Naive thymus-derived CD4-positive, alpha-beta T cell (primary cell): Measurements from ENCODE around the gene CCDC12. TPM values are rescaled to one million over a fixed set of nuclear protein-coding genes. Genes with fewer than 3 reads are reported as not detected.

Source experiments
- ATAC-seq: fragments of 150-1000 bp; cut with Tn5 transposase; 2 replicates; pipeline ENCODE4 v1.10.0; 2021; ENCODE audit warnings: mild to moderate bottlenecking, moderate library complexity
- CTCF ChIA-PET: fragments of 350-600 bp; sonication (Branson Sonifier 250); formaldehyde crosslinking; loops from one replicate; lab custom pipeline; 2021; ENCODE audit warnings: antibody characterized with exemption; lab: Charles Lee
- POLR2A ChIA-PET: fragments of 350-600 bp; sonication (Branson Sonifier 250); formaldehyde crosslinking; loops from one replicate; lab custom pipeline; 2021; ENCODE audit warnings: antibody characterized with exemption, inconsistent platforms; lab: Charles Lee
- DNase-seq, 9 donors: peaks; one replicate each; pipeline versions ENCODE4 v3.0.0 to v3.0.0-alpha.2; 2020 to 2022; ENCODE audit warnings: mixed read lengths in 1 of 9
- H3K27ac ChIP-seq: one replicate; pipeline ENCODE4 v1.7.0; 2013; ENCODE audit warnings: mild to moderate bottlenecking, low read depth, low read length, moderate library complexity
- H3K27me3 ChIP-seq, 2 donors: one replicate each; pipeline ENCODE4 v1.7.0; 2013; ENCODE audit warnings: low read length in 2 of 2, mild to moderate bottlenecking in 2 of 2, moderate library complexity in 2 of 2; ENCODE audit not compliant: control insufficient read depth in 2 of 2, insufficient read depth in 2 of 2
- H3K36me3 ChIP-seq, 3 experiments: 1 replicate in 2 of 3; 2 replicates in 1 of 3; pipeline ENCODE4 v1.7.0; 2013; ENCODE audit warnings: low read length in 3 of 3, mild to moderate bottlenecking in 3 of 3, moderate library complexity in 1 of 3; ENCODE audit not compliant: insufficient read depth in 3 of 3, control insufficient read depth in 2 of 3
- H3K4me1 ChIP-seq, 2 donors: one replicate each; pipeline ENCODE4 v1.7.0; 2013; ENCODE audit warnings: low read length in 2 of 2, mild to moderate bottlenecking in 2 of 2, moderate library complexity in 1 of 2; ENCODE audit not compliant: control insufficient read depth in 2 of 2, insufficient read depth in 2 of 2
- H3K4me3 ChIP-seq: 2 replicates; pipeline ENCODE4 v1.7.0; 2013; ENCODE audit warnings: mild to moderate bottlenecking, low read length
- H3K9me3 ChIP-seq, 3 experiments: 1 replicate in 2 of 3; 2 replicates in 1 of 3; pipeline ENCODE4 v1.7.0; 2013; ENCODE audit warnings: low read length in 3 of 3; ENCODE audit not compliant: control insufficient read depth in 2 of 3
- H3K27ac Mint-ChIP-seq, 9 donors: one replicate each; pipeline ENCODE4 v1.8.0; 2020 to 2022; ENCODE audit warnings: mixed read lengths in 9 of 9, mild to moderate bottlenecking in 8 of 9, moderate library complexity in 5 of 9, inconsistent platforms in 2 of 9
- H3K27me3 Mint-ChIP-seq, 5 donors: one replicate each; pipeline ENCODE4 v1.8.0; 2021 to 2022; ENCODE audit warnings: mixed read lengths in 5 of 5, mild to moderate bottlenecking in 1 of 5
- H3K36me3 Mint-ChIP-seq, 5 donors: one replicate each; pipeline ENCODE4 v1.8.0; 2020 to 2022; ENCODE audit warnings: mixed read lengths in 5 of 5, mild to moderate bottlenecking in 3 of 5, inconsistent platforms in 1 of 5
- H3K4me1 Mint-ChIP-seq, 7 donors: one replicate each; pipeline ENCODE4 v1.8.0; 2020 to 2022; ENCODE audit warnings: mixed read lengths in 7 of 7, mild to moderate bottlenecking in 3 of 7, inconsistent platforms in 1 of 7
- H3K4me3 Mint-ChIP-seq, 10 donors: one replicate each; pipeline ENCODE4 v1.8.0; 2020 to 2022; ENCODE audit warnings: mild to moderate bottlenecking in 10 of 10, mixed read lengths in 10 of 10, moderate library complexity in 6 of 10, inconsistent platforms in 2 of 10
- H3K9me3 Mint-ChIP-seq, 11 donors: one replicate each; pipeline ENCODE4 v1.8.0; 2020 to 2022; ENCODE audit warnings: mixed read lengths in 11 of 11, mild to moderate bottlenecking in 4 of 11, inconsistent platforms in 1 of 11, moderate library complexity in 1 of 11
- intact Hi-C, 2 donors: fragments of 100-400 bp; cut with micrococcal nuclease; formaldehyde crosslinking; loops; one replicate each; pipeline ENCODE4 v1.15.1; 2023
- polyA plus RNA-seq, 2 donors: library from polyadenylated mRNA; unstranded; fragments of 300-500 nt; fragmentation: Illumina TruSeq; gene quantifications; one replicate each; pipeline ENCODE4 v1.2.3, GENCODE V29; 2021
- total RNA-seq, 6 experiments: library from RNA in 5 of 6; stranded (reverse) in 5 of 6; gene quantifications; 1 replicate in 5 of 6; 2 replicates in 1 of 6; pipeline ENCODE4 v1.2.3 and lab custom pipeline; 2021 to 2026

The CCDC12 gene
- total and polyA plus RNA-seq, 7 experiments from 2014 or later, result 51.6 to 115 (median 60.2) TPM

GRCh38 chr3:46882377-46883053 lies 94.0 kb downstream of the CCDC12 start:
- Histone ChIP-seq H3K36me3 (no peaks in the 10 kb centered on the region), H3K4me3 (peak overlapping the region; percentile 39), H3K27ac (no peak overlapping the region), H3K27me3 (peaks cover 0 to 8% of the 10 kb centered on the region in 2 donors), H3K4me1 (no peaks in the 10 kb centered on the region), H3K9me3 (no peaks in the 10 kb centered on the region)
- peaks cover 0 to 2% (median 0%) of the 10 kb centered on the region in 11 donors for H3K9me3 Mint-ChIP-seq
- intact Hi-C loops, result no loop called here
- ATAC-seq (peak; percentile 41), DNase-seq (no peak)
- H3K27me3 Mint-ChIP-seq, result peaks cover 35 to 76% (median 42%) of the 10 kb centered on the region in 5 donors
- H3K4me3 Mint-ChIP-seq, result peak overlapping the region; percentile 66 to 79 (median 75)
- no peak overlapping the region for H3K27ac Mint-ChIP-seq
- ChIA-PET POLR2A (no interaction called here), CTCF (no interaction called here)
- H3K4me1 Mint-ChIP-seq, result peaks cover 0 to 15% (median 10%) of the 10 kb centered on the region in 7 donors
- peaks cover 0 to 6% (median 0%) of the 10 kb centered on the region in 5 donors for H3K36me3 Mint-ChIP-seq

GRCh38 chr3:46881596-46882376 lies 94.8 kb downstream of the CCDC12 start:
- H3K27me3 ChIP-seq, result peaks cover 0 to 8% of the 10 kb centered on the region in 2 donors
- H3K9me3 ChIP-seq, result no peaks in the 10 kb centered on the region
- ChIA-PET POLR2A (no interaction called here), CTCF (no interaction called here)
- H3K27me3 Mint-ChIP-seq, result peaks cover 35 to 71% (median 42%) of the 10 kb centered on the region in 5 donors
- no peaks in the 10 kb centered on the region for H3K4me1 ChIP-seq
- H3K4me3 Mint-ChIP-seq, result peak overlapping the region; percentile 10 to 77 (median 60)
- H3K9me3 Mint-ChIP-seq, result peaks cover 0 to 2% (median 0%) of the 10 kb centered on the region in 11 donors
- H3K27ac Mint-ChIP-seq, result no peak overlapping the region
- H3K4me1 Mint-ChIP-seq, result peaks cover 0 to 15% (median 10%) of the 10 kb centered on the region in 7 donors
- no peak overlapping the region for H3K27ac ChIP-seq
- H3K4me3 ChIP-seq, result no peak overlapping the region
- ATAC-seq (peak; percentile 33), DNase-seq (peak in 2 of 9 donors; percentile 17 to 18)
- no peaks in the 10 kb centered on the region for H3K36me3 ChIP-seq
- intact Hi-C loops, result no loop called here
- H3K36me3 Mint-ChIP-seq, result peaks cover 0 to 6% (median 0%) of the 10 kb centered on the region in 5 donors

DNA sequence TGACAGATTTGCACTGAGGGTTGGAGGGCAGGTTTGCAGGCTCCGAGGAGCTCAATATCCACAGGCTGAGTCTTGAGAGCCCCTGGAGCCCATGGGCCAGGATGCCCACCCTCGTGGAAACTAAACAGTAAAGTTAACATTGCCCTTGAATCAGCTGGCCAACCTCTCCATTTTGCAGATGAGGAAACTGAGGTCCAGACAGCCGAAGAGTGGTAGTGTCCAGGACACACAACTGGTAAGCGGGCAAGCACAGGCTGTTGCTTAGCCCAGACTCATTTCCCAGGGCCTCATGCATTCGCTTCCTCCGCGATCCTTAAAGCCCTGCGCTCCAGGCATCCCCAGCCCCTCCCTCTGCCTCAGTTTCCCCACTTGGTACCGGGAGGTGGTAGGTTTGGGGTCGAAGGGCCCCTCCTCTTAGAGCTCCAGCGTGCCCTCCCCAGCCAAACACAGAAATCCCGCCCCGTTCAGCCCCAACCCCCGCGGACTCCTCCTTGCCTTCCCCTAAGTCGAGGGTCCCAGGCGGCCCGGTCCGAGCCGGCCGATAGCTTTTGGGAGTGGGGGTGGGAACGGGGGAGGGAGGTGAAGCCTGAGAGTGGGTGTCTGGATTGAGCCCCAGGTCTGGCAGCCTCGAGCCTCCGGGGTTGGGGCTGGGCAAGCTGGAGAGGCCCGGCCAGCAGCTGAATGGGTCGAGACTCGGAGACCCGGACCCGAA lies 95.5 kb downstream of the CCDC12 start:
- H3K27ac Mint-ChIP-seq, result no peak overlapping the region
- no peaks in the 10 kb centered on the region for H3K9me3 ChIP-seq
- peaks cover 0 to 8% of the 10 kb centered on the region in 2 donors for H3K27me3 ChIP-seq
- no peaks in the 10 kb centered on the region for H3K36me3 ChIP-seq
- peaks cover 0 to 6% (median 0%) of the 10 kb centered on the region in 5 donors for H3K36me3 Mint-ChIP-seq
- intact Hi-C loops, result no loop called here
- peak overlapping the region in 9 of 10 donors; percentile 42 to 77 (median 69) for H3K4me3 Mint-ChIP-seq
- H3K9me3 Mint-ChIP-seq, result peaks cover 0 to 2% (median 0%) of the 10 kb centered on the region in 11 donors
- peaks cover 0 to 15% (median 10%) of the 10 kb centered on the region in 7 donors for H3K4me1 Mint-ChIP-seq
- ChIA-PET POLR2A (no interaction called here), CTCF (no interaction called here)
- ATAC-seq (no peak), DNase-seq (no peak)
- no peak overlapping the region for H3K4me3 ChIP-seq
- no peaks in the 10 kb centered on the region for H3K4me1 ChIP-seq
- no peak overlapping the region for H3K27ac ChIP-seq
- H3K27me3 Mint-ChIP-seq, result peaks cover 35 to 65% (median 42%) of the 10 kb centered on the region in 5 donors

GRCh38 chr3:46878781-46879436 lies 97.6 kb downstream of the CCDC12 start:
- Mint-ChIP-seq H3K27me3 (peaks cover 21 to 52% (median 25%) of the 10 kb centered on the region in 5 donors), H3K4me1 (peaks cover 0 to 22% (median 15%) of the 10 kb centered on the region in 7 donors), H3K27ac (peak overlapping the region in 1 of 9 donors; percentile 36), H3K9me3 (peaks cover 0 to 2% (median 0%) of the 10 kb centered on the region in 11 donors), H3K36me3 (peaks cover 0 to 6% (median 0%) of the 10 kb centered on the region in 5 donors), H3K4me3 (no peak overlapping the region)
- Histone ChIP-seq H3K36me3 (no peaks in the 10 kb centered on the region), H3K27ac (no peak overlapping the region), H3K27me3 (peaks cover 0 to 5% of the 10 kb centered on the region in 2 donors), H3K4me3 (no peak overlapping the region), H3K4me1 (no peaks in the 10 kb centered on the region), H3K9me3 (no peaks in the 10 kb centered on the region)
- intact Hi-C loops, result no loop called here
- no peak for ATAC-seq
- POLR2A ChIA-PET, result no interaction called here
- DNase-seq, result no peak
- CTCF ChIA-PET, result no interaction called here

- no peaks in the 10 kb centered on the region for H3K27me3 ChIP-seq
- H3K9me3 Mint-ChIP-seq, result peaks cover 0 to 2% (median 0%) of the 10 kb centered on the region in 11 donors
- ATAC-seq, result no peak
- no peak for DNase-seq
- no peak within 1 kb of the TSS for H3K27ac ChIP-seq
- H3K36me3 Mint-ChIP-seq, result peaks cover 0 to 6% (median 0%) of the 10 kb centered on the region in 5 donors
- no peaks in the 10 kb centered on the region for H3K9me3 ChIP-seq
- no peak within 1 kb of the TSS for H3K27ac Mint-ChIP-seq
- H3K4me1 ChIP-seq, result no peaks in the 10 kb centered on the region
- no peaks in the 10 kb centered on the region for H3K36me3 ChIP-seq
- no peak within 1 kb of the TSS for H3K4me3 ChIP-seq
- peaks cover 0 to 27% (median 12%) of the 10 kb centered on the region in 7 donors for H3K4me1 Mint-ChIP-seq
- H3K4me3 Mint-ChIP-seq, result no peak within 1 kb of the TSS
- CTCF ChIA-PET, result interaction anchor here (0.8 kb wide), 1 partner anchor 217 kb away, joined by 3 read pairs; no protein-coding TSS in a partner anchor
- peaks cover 17 to 53% (median 19%) of the 10 kb centered on the region in 5 donors for H3K27me3 Mint-ChIP-seq
- intact Hi-C loops, result no loop called here
- POLR2A ChIA-PET, result interaction anchor here (0.6 kb wide), 1 partner anchor 18 kb away, joined by 3 read pairs; no protein-coding TSS in a partner anchor
These were observed 99.0 kb downstream of the CCDC12 start, which contains the start of gene PTH1R for GRCh38 chr3:46877406-46878125. Gene PTH1R (plus strand): TSS chr3:46877721. CDS start chr3:46883560, 5,839 bp downstream.
